Ishikawa (cell line): Measurements from ENCODE around the gene MID1.

ENCODE experiments used
- CEBPB ChIP-seq: IDR thresholded peaks from 2 replicates; pipeline ENCODE4 v1.6.1; 2012
- CREB1 ChIP-seq: IDR thresholded peaks from 2 replicates; pipeline ENCODE4 v1.6.1; 2012; ENCODE audit warnings: low read depth
- EGR1 ChIP-seq: IDR thresholded peaks from 2 replicates; pipeline ENCODE4 v1.6.1; 2012
- EP300 ChIP-seq: IDR thresholded peaks from 2 replicates; pipeline ENCODE4 v1.6.1; 2012; ENCODE audit warnings: borderline replicate concordance
- FOXM1 ChIP-seq: IDR thresholded peaks from 2 replicates; pipeline ENCODE4 v1.6.1; 2012; ENCODE audit warnings: low read depth, borderline replicate concordance
- MAX ChIP-seq: IDR thresholded peaks from 2 replicates; pipeline ENCODE4 v1.6.1; 2012
- NFIC ChIP-seq: IDR thresholded peaks from 2 replicates; pipeline ENCODE4 v1.6.1; 2012
- RAD21 ChIP-seq: IDR thresholded peaks from 2 replicates; pipeline ENCODE4 v1.6.1; 2012; ENCODE audit warnings: low read depth
- REST ChIP-seq: IDR thresholded peaks from 2 replicates; pipeline ENCODE4 v1.6.1; 2012; ENCODE audit warnings: low read depth, mild to moderate bottlenecking
- TAF1 ChIP-seq: IDR thresholded peaks from 2 replicates; pipeline ENCODE4 v1.6.1; 2012; ENCODE audit warnings: low read depth, mild to moderate bottlenecking
- TCF12 ChIP-seq: IDR thresholded peaks from 2 replicates; pipeline ENCODE4 v1.6.1; 2012; ENCODE audit warnings: low read depth
- TEAD4 ChIP-seq: IDR thresholded peaks from 2 replicates; pipeline ENCODE4 v1.6.1; 2012
- USF1 ChIP-seq: IDR thresholded peaks from 2 replicates; pipeline ENCODE4 v1.6.1; 2012
- YY1 ChIP-seq: IDR thresholded peaks from 2 replicates; pipeline ENCODE4 v1.6.1; 2012; ENCODE audit warnings: low read depth
- ZBTB7A ChIP-seq: IDR thresholded peaks from 2 replicates; pipeline ENCODE4 v1.6.1; 2012; ENCODE audit warnings: low read depth

MID1 gene

GRCh38 chrX:10533696-10534365, 86.6 kb downstream of the MID1 start:
- TF ChIP-seq TAF1, result no peak
- no peak for TF ChIP-seq CEBPB
- TF ChIP-seq NFIC, result no peak

GRCh38 chrX:10531927-10532326, 88.5 kb downstream of the MID1 start:
- TF ChIP-seq EGR1 (no peak), USF1 (no peak), TEAD4 (no peak), CREB1 (no peak), FOXM1 (no peak), RAD21 (no peak), REST (no peak), MAX (no peak), ZBTB7A (no peak), NFIC (no peak), EP300 (no peak), TAF1 (no peak), TCF12 (no peak), CEBPB (no peak), YY1 (no peak)

GRCh38 chrX:10529344-10529743, 91.0 kb downstream of the MID1 start:
- TF ChIP-seq FOXM1 (no peak), TAF1 (no peak), USF1 (no peak), EP300 (no peak), TCF12 (no peak), TEAD4 (no peak), CREB1 (no peak), MAX (no peak), CEBPB (no peak), NFIC (no peak), EGR1 (no peak), REST (no peak), YY1 (no peak), RAD21 (no peak), ZBTB7A (no peak)

- no peak for TF ChIP-seq RAD21
- TF ChIP-seq TEAD4, result no peak
- TF ChIP-seq NFIC, result no peak
- TF ChIP-seq MAX, result no peak
- TF ChIP-seq FOXM1, result no peak
- TF ChIP-seq ZBTB7A, result no peak
- no peak for TF ChIP-seq TAF1
- TF ChIP-seq YY1, result no peak
- TF ChIP-seq USF1, result no peak
- TF ChIP-seq CREB1, result no peak
- TF ChIP-seq EGR1, result no peak
- no peak for TF ChIP-seq TCF12
- TF ChIP-seq EP300, result no peak
- no peak for TF ChIP-seq REST
- no peak for TF ChIP-seq CEBPB
These were observed 93.9 kb downstream of the MID1 start for GRCh38 chrX:10526451-10526850.
